Parathyroid adenoma (tissue), 2 donors: ENCODE measurements around the gene MYO1B.

ENCODE experiments used
- H2AFZ ChIP-seq: fragments of 300-600 bp; sonication (generic); one replicate; pipeline ENCODE4 v1.7.0; 2017; ENCODE audit warnings: antibody characterized with exemption, mild to moderate bottlenecking
- H3K27ac ChIP-seq: fragments of 300-600 bp; sonication (generic); one replicate; pipeline ENCODE4 v1.7.0; 2017
- H3K27me3 ChIP-seq: fragments of 300-600 bp; sonication (generic); one replicate; pipeline ENCODE4 v1.7.0; 2017; ENCODE audit warnings: low read length; ENCODE audit not compliant: control insufficient read depth, insufficient read depth
- H3K36me3 ChIP-seq: fragments of 300-600 bp; sonication (generic); one replicate; pipeline ENCODE4 v1.7.0; 2017; ENCODE audit warnings: low read length; ENCODE audit not compliant: control insufficient read depth, insufficient read depth
- H3K4me1 ChIP-seq: fragments of 300-600 bp; sonication (generic); one replicate; pipeline ENCODE4 v1.7.0; 2017; ENCODE audit warnings: control low read depth
- H3K4me2 ChIP-seq: fragments of 300-600 bp; sonication (generic); one replicate; pipeline ENCODE4 v1.7.0; 2017; ENCODE audit warnings: low read length
- H3K4me3 ChIP-seq: fragments of 300-600 bp; sonication (generic); one replicate; pipeline ENCODE4 v1.7.0; 2017; ENCODE audit warnings: low read depth, low read length
- H3K79me2 ChIP-seq: fragments of 300-600 bp; sonication (generic); one replicate; pipeline ENCODE4 v1.7.0; 2017; ENCODE audit warnings: control low read depth
- H3K9ac ChIP-seq: fragments of 300-600 bp; sonication (generic); one replicate; pipeline ENCODE4 v1.7.0; 2017; ENCODE audit warnings: mild to moderate bottlenecking
- H3K9me3 ChIP-seq: fragments of 300-600 bp; sonication (generic); one replicate; pipeline ENCODE4 v1.7.0; 2017; ENCODE audit warnings: low read length; ENCODE audit not compliant: control insufficient read depth
- TF ChIP-seq, protein P1 (sequence below): fragments of 300-600 bp; sonication (generic); IDR thresholded peaks from one replicate; pipeline ENCODE4 v1.7.0; 2017; ENCODE audit warnings: antibody characterized with exemption, mild to moderate bottlenecking
- donor health status: primary hyperparathyroidism.

MYO1B gene

GRCh38 chr2:191245046-191245868 lies at the start of gene MYO1B:
Gene MYO1B, plus strand, starts transcription at chr2:191245404. Its CDS starts 31,492 bp downstream, at chr2:191276896.
- no peaks in the 10 kb centered on the region for H3K4me1 ChIP-seq
- peak within 1 kb of the TSS; percentile 93 for H3K4me2 ChIP-seq
- no peaks in the 10 kb centered on the region for H3K79me2 ChIP-seq
- H3K9ac ChIP-seq = no peak within 1 kb of the TSS
- TF ChIP-seq, protein P1, sequence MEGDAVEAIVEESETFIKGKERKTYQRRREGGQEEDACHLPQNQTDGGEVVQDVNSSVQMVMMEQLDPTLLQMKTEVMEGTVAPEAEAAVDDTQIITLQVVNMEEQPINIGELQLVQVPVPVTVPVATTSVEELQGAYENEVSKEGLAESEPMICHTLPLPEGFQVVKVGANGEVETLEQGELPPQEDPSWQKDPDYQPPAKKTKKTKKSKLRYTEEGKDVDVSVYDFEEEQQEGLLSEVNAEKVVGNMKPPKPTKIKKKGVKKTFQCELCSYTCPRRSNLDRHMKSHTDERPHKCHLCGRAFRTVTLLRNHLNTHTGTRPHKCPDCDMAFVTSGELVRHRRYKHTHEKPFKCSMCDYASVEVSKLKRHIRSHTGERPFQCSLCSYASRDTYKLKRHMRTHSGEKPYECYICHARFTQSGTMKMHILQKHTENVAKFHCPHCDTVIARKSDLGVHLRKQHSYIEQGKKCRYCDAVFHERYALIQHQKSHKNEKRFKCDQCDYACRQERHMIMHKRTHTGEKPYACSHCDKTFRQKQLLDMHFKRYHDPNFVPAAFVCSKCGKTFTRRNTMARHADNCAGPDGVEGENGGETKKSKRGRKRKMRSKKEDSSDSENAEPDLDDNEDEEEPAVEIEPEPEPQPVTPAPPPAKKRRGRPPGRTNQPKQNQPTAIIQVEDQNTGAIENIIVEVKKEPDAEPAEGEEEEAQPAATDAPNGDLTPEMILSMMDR = peak; percentile 77
- peak within 1 kb of the TSS; percentile 92 for H2AFZ ChIP-seq
- H3K36me3 ChIP-seq = no peaks in the 10 kb centered on the region
- peak within 1 kb of the TSS; percentile 41 for H3K27ac ChIP-seq
- H3K4me3 ChIP-seq = peak within 1 kb of the TSS; percentile 82
- H3K9me3 ChIP-seq = no peaks in the 10 kb centered on the region
- no peaks in the 10 kb centered on the region for H3K27me3 ChIP-seq

DNA sequence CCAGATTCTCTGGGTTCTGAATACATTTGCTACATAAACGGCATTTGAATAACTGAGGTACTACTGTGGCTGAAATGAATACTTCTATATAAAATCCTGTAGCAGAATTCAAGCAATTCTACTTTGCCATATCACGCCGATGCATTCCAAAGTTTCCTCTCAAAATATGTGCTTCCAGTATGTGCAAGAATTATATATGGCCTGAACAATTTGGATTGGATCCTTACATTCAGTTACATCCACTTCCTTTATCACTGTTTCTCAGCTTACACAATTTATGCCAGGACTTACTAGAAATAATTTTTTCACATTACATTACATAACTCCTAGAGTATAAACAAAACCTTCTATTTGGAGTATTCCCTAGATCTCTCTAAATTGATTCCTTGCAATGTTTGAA lies 48.1 kb upstream of the MYO1B start:
- Histone ChIP-seq H3K4me1 (no peaks in the 10 kb centered on the region), H3K27ac (no peak overlapping the region), H3K27me3 (no peaks in the 10 kb centered on the region), H3K9me3 (no peaks in the 10 kb centered on the region), H3K9ac (no peak overlapping the region), H3K79me2 (no peaks in the 10 kb centered on the region), H3K36me3 (no peaks in the 10 kb centered on the region), H2AFZ (no peak overlapping the region), H3K4me3 (no peak overlapping the region), H3K4me2 (no peak overlapping the region)
- TF ChIP-seq, protein P1 = no peak

GRCh38 chr2:191198271-191198670 lies 46.9 kb upstream of the MYO1B start:
- Histone ChIP-seq H3K4me1 (no peaks in the 10 kb centered on the region), H3K9me3 (no peaks in the 10 kb centered on the region), H3K36me3 (no peaks in the 10 kb centered on the region), H3K4me2 (no peak overlapping the region), H3K27me3 (no peaks in the 10 kb centered on the region), H3K27ac (no peak overlapping the region), H2AFZ (no peak overlapping the region), H3K9ac (no peak overlapping the region), H3K79me2 (no peaks in the 10 kb centered on the region), H3K4me3 (no peak overlapping the region)
- TF ChIP-seq, protein P1 = no peak

DNA sequence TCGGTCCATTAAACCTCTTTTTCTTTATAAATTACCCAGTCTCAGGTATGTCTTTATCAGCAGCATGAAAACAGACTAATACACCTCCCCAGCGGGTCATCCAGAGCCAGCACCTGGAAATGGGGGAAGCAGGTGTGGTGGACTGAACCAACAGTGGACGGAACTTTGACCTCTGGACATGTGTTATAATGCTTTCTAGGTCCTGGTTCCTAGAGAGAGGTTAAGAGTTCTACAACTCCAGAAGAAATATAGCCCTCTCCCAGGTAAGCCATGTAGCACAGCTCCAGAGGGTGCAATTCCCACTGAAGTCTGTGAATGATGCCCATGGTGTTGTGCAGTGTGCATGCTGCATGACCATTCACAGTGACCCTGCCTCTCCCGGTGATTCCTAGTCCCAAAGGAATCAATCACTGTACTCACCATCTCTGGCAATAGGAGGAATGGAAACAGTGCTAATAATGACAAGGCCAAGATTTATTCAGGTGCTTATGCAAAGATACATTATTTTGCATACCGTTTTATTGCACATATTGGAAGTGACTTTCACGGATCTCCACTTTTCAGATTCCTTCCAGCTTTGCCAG lies 45.2 kb upstream of the MYO1B start:
- Histone ChIP-seq H3K9me3 (no peaks in the 10 kb centered on the region), H3K27ac (no peak overlapping the region), H3K27me3 (no peaks in the 10 kb centered on the region), H3K4me2 (no peak overlapping the region), H3K4me1 (no peaks in the 10 kb centered on the region), H2AFZ (no peak overlapping the region), H3K36me3 (no peaks in the 10 kb centered on the region), H3K9ac (no peak overlapping the region), H3K4me3 (no peak overlapping the region), H3K79me2 (no peaks in the 10 kb centered on the region)
- TF ChIP-seq, protein P1 = no peak
